SW480 (cell line): Measurements from ENCODE around the gene MAB21L2.

Source experiments
- DNase-seq: peaks from one replicate; pipeline ENCODE4 v3.0.0-alpha.2; 2016; ENCODE audit warnings: low spot score

MAB21L2 gene

GRCh38 chr4:150577796-150578195, 4.2 kb upstream of the MAB21L2 start:
- no peak for DNase-seq

- DNase-seq: no peak
Observed at GRCh38 chr4:150578745-150579501, 3.0 kb upstream of the MAB21L2 start.

GRCh38 chr4:150579551-150580234, 2.3 kb upstream of the MAB21L2 start:
- no peak for DNase-seq

GRCh38 chr4:150580306-150580705, 1.6 kb upstream of the MAB21L2 start:
- DNase-seq: no peak

GRCh38 chr4:150581056-150581605, 820 bp upstream of the MAB21L2 start:
- DNase-seq: no peak

GRCh38 chr4:150581641-150582051, 305 bp upstream of the MAB21L2 start:
- DNase-seq: no peak

- no peak for DNase-seq
Observed at GRCh38 chr4:150582873-150583286, 929 bp downstream of the MAB21L2 start.

GRCh38 chr4:150583287-150584110, 1.5 kb downstream of the MAB21L2 start:
- no peak for DNase-seq

- DNase-seq: no peak
Observed at GRCh38 chr4:150584111-150584915, 2.4 kb downstream of the MAB21L2 start.

- DNase-seq: no peak
Observed at GRCh38 chr4:150585611-150586010, 3.7 kb downstream of the MAB21L2 start.

- no peak for DNase-seq
Observed at GRCh38 chr4:150586162-150586810, 4.3 kb downstream of the MAB21L2 start.

- DNase-seq: no peak
Observed at GRCh38 chr4:150588316-150588715, 6.4 kb downstream of the MAB21L2 start.

GRCh38 chr4:150589157-150589556, 7.2 kb downstream of the MAB21L2 start:
- DNase-seq: no peak

GRCh38 chr4:150590631-150591030, 8.7 kb downstream of the MAB21L2 start:
- DNase-seq: no peak

- no peak for DNase-seq
Observed at GRCh38 chr4:150591406-150591805, 9.5 kb downstream of the MAB21L2 start.

GRCh38 chr4:150591904-150592303, 10.0 kb downstream of the MAB21L2 start:
- DNase-seq: no peak

- no peak for DNase-seq
Observed at GRCh38 chr4:150593996-150594395, 12.0 kb downstream of the MAB21L2 start.

GRCh38 chr4:150598909-150599308, 17.0 kb downstream of the MAB21L2 start:
- no peak for DNase-seq

GRCh38 chr4:150599547-150599946, 17.6 kb downstream of the MAB21L2 start:
- DNase-seq: no peak

- no peak for DNase-seq
Observed at GRCh38 chr4:150600812-150601445, 19.0 kb downstream of the MAB21L2 start.

GRCh38 chr4:150609131-150609530, 27.2 kb downstream of the MAB21L2 start:
- no peak for DNase-seq
